ENCODE measurements around the gene TUBGCP5.

Gene TUBGCP5

DNA sequence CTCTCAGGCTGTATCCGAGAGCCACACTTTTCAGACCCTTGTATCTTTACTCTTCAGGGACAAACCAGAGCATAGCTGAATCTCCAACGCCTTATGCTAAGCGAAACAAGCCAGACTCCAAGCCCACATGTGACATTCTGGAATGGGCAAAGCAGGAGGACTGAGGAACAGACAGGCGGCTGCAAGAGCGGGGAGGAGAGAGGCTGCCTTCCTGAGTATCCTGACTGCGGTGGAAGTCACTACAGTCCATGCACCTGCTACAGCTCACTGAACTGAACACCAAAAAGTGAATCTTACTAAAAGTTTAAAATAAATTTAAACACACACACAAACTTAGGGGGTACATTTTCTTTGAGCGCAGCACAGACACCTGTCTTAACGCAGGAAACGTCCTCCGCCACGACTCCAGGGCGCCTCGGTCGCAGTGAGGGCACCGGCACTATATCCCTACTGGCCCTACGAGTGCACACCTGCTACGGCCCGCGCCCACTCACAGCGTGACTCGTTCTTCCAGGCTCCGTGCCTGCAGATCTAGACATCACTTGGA lies 60.6 kb downstream of the TUBGCP5 start:
- no peak for DNase-seq (ENCODE audit: low spot score)

DNA sequence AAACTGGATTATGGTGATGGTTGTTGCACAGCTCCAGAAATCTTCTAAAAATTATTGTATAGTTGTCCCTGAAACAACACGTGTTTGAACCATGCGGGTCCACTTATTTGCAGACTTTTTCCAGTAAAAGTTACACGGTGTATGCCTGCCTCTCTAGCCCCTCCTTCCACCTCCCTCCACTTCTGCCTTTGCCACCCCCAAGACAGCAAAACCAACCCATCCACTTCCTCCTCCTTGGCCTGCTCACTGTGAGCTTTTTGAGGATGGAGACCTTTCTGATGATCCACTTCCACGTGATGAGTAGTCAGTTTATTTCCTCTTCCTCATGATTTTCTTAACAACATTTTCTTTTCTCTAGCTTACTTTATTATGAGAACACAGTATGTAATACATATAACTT lies 64.6 kb downstream of the TUBGCP5 start:
- DNase-seq (ENCODE audit: low spot score) = no peak

DNA sequence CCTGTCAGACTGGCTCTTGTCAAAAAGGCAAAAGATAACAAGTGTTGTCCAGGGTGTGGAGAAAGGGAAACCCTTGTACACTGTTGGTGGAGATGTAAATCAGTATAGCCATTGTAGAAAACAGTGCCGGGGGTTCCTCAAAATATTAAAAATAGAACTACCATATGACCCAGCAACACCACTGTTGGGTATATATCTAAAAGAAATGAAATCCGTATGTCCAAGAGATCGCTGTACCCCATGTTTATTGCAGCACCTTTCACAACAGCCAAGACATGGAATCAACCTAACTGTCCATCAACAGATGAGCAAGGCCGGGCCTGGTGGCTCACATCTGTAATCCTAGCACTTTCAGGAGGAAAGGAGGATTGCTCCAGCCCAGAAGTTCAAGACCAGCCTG lies 65.4 kb downstream of the TUBGCP5 start:
- DNase-seq (ENCODE audit: low spot score) = no peak

DNA sequence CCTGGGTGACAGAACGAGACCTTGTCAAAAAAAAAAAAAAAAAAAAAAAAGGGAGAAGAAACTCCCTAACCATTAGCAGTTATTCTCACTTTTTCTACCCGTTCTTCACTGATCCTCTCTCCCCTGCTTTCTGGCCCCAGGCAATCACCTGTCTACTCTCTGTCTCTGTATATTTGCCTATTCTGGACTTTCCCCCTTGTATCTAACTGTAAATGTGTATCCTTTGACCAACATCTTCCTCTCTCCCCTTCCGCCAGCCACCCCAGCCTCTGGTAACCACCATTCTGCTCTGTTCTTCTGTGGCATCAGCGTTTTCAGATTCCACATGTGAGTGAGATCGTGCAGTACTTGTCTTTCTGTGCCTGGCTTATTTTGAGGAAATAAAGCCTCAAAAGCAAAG lies 66.1 kb downstream of the TUBGCP5 start:
- DNase-seq (ENCODE audit: low spot score) = no peak

DNA sequence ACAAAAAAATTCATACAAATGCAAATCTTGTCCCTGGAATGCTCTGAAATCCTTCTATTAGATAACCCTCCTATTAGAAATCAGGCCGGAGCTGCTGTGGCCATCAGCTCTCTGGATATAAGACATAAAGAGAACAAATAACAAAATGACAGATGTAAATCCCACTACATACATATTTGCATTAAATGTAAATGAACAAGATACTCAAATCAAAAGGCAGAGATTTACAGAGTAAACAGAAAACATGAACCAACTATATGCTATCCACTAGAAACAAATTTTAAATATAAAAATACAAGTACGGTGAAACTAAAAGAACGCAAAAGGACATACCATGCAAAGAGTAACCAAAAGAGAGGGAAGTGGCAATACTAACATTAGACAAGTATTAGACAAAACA lies 69.9 kb downstream of the TUBGCP5 start:
- no peak for DNase-seq (ENCODE audit: low spot score)

DNA sequence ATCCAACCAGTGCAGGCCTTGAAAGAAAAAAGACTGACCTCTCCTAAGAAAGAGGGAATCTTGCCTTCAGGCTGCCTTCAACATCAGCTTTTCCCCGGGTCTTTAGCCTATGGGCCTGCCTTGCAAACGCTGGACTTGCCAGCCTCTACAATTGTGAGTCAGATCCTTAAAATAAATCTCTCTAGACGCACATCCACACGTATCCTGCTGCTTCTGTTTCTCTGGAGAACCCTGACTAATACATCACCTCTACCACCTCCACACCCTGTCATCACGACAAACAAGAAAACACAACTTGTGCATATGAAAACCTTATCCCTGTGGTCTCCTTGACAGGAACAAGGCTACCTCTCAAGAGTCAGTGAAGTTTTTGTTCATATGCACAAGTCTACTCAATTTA lies 71.0 kb downstream of the TUBGCP5 start:
- peak; percentile 75 for DNase-seq (ENCODE audit: low spot score)

DNA sequence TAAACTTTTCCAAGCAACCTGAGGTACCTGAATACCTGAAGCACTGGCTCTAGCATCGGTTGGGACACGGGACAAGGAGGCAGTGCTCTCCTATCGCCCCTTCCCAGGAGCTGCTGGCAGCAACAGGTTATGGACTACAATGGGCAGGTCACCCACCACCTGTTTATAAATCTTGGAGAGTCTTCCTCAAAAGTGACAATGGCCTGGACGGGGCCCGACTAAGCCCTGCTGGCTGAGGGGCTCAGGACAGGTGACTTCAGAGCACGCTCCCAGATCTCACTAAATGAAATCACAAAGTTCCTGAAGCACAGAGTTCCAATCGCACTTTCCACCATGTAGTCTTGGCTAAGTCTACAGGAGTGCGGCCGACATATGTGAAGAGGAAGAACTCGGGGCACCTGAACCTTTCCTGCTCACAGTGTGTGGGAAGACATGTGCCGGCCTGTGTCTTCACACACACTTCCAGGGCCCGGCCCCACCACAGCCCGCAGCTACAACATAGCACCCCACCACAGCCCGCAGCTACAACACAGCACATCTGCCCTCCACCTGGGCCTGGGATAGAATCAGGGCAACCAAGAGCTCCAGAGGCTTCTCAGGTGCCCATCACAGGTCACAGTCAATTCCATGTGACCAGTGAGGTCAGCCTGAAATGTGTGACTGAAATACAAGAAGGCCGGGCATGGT lies 72.1 kb downstream of the TUBGCP5 start:
- no peak for DNase-seq (ENCODE audit: low spot score)

DNA sequence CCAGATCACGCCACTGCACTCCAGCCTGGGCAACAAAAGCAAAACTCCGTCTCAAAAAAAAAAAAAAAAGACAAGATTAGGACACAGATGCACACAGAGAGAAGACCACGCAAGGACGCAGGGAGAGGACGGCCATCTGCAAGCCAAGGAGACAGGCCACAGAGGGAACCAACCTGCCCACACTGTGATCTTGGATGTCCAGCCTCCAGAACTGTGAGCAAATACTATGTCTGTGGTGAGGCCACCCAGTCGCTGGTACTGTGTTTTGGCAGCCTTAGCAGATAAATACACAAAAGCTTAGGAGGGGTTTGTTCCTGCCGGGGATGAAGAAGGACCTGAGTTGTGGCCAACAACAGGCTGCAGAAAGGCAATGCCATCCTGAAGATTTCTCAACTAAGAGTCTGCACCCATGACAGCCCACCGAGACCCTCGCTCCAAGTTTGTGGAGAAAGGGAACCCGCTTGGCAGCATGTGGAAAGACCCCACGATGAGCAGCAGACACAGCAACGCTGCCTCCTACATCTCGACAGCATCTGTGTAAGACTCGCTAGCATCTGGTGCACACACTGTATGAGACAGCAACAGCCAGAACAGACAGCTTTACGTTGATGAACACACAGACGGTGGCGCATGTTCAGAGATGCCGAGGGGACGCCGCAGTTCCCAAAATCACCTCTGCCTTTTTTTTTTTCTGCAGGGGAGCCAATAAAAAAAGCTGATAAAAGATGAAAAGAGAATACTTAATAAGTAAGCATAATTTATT lies 72.9 kb downstream of the TUBGCP5 start:
- DNase-seq (ENCODE audit: low spot score) = no peak

DNA sequence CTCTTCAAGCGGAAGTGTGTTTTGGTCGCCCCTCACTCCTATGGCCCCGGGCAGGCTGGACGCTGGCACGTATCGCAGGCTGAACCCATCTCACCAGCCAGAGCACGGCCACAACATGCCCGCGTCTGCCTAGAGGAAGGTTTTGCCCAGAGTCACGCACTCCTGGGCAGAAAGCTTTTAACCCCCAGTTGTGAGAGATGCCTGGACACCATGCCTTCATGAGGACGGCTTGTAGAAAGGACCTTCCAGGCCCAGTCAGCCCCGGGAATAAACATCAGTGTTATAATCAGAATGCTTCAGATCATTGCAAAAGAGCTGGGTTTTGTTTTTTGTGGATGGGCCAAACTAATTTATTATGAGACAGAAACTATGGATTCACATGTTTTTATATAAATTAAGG lies 75.7 kb downstream of the TUBGCP5 start:
- no peak for DNase-seq (ENCODE audit: low spot score)

DNA sequence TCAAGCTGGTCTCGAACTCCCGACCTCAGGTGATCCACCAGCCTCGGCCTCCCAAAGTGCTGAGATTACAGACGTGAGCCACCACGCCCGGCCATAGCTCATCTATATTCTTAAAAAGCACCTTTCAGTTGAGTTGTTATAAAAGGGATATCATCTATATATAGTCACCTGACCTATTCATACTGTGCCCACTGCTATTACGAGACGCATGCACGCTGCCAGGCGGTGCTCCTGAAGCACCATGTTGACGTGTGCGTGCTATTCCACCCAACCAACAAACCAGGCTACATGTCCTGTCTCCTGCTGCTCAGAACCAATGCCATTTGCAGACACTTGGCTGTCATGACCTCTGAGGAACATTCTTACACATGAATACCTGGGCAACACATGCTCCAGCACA lies 76.8 kb downstream of the TUBGCP5 start:
- DNase-seq (ENCODE audit: low spot score) = no peak

DNA sequence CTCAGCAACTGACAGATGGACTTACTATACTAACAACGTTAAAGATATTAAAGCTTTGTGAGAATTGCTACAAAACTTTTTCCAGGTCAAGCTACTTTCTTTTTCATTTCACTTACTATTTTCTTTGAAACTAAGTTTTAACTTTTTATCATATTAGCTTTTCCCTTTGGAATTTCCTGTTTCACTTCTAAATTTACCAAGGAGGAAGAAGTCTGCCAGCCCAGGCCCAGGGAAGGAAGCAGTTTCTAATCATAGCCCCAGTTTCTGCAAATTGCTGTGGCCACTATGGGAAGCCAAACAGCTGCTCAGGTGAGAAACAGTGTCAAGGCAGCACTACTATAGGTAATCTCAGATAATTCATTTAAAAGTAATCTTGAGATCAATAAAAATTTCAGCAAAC lies 77.6 kb downstream of the TUBGCP5 start:
- no peak for DNase-seq (ENCODE audit: low spot score)

DNA sequence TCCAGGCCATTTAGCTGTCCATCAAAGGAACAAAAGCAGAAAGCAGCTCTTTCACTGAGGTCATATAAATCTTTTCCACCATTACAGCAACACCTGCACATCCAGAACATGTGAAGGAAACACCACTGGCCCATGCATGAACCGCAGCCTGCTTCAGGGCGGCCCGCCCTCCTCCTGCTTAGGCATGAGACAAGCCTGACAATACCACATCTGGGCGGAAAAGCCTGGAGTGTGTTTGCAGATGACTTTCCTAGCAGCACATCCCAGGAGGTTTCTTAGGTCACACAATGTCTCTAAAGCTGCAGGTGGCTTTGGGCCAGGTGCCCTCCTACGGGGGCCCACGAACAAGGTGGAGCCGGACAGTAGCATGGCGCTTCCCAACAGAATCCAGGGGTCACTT lies 78.8 kb downstream of the TUBGCP5 start:
- no peak for DNase-seq (ENCODE audit: low spot score)

DNA sequence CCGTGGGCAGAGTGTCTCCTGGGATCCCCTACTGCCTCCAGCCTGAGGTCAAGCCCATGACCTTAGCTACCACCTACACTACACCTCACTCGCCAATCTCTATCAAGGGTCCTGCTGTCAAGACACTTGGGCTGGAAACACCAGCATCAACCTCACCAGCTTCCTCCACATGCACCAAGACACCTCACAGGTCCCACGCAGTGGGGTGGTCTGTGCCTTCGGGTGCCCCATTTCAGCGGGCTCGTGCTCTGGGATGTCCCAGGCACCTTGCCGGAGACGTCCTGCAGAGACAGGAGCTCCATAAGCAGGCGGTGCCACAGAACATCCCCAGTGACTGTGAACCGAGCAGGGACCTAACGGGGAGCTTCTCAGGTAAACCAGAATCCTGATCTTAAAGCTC lies 79.2 kb downstream of the TUBGCP5 start:
- DNase-seq (ENCODE audit: low spot score) = no peak

DNA sequence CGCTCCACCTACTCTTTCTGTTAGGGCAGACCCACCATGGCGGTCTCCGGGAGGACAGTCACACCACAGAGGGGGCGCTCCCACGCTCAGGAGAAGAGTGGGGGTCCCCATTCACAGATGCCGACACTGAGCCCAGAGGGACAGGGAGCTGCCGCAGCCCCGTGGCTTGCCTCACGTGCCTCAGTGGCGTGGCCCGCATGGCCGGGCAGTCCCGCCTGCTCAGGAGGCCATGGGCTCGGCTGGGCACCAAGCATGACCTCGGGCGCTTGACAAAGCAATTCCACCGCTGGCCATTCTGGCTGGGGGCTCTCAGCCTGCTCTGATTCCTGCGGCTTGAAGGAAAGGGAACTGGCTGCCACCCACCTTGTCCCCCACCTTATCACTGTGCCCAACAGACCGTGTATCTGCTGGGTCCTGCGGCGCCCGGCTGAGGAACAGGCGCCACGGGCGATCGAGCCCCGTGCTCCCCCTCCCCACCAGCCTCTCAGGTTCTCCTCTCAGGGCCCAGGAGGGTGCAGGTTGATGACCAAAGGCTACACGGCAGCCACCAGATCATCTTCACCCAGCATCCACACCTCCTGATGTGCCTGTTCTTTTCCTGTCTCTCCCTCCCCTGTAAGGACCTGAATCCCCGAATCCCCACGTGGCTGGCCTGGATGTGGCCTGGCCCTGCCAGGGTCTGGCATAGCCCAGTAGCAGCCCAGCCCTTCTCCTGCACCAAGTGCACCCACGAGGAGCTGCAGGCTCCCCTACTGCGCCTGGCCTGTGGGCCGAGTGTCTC lies 79.9 kb downstream of the TUBGCP5 start:
- DNase-seq (ENCODE audit: low spot score) = no peak

DNA sequence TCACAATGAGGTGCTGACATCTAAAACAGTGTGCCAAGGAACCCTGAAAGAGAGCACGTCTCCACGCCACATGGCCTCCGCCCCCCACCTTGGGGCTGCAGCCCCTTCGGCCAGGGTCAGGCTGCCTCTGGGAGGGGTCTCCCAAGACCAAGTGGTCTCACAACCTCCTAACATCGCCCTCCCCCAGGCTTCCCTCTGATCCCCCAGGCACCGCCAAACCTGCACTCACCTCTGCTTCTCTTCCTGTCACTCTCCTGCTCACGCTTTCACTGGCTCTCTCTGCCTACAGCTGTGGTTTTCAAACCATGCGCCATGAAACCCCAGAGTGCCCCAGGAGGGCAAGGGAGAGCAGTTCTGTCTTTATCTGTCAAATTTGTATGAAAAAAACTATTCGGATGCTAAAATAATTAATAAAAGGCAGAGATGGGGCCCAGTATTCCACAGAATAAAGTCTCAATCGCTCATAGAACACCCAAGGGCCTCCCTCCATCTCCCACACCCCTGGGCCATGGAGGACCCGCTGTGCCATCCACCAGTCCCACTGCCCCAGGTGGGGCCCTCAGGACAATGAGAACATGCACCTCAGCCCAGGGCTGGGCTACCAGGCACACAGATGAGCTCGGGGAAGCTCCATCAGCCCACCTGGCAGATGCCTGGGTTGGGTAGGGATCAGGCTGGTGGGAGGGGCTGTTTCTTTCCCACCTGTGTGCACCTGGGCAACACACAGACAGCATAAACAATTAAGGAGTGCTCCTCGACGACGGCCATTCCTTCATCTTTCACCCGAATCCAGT lies 80.7 kb downstream of the TUBGCP5 start:
- no peak for DNase-seq (ENCODE audit: low spot score)

DNA sequence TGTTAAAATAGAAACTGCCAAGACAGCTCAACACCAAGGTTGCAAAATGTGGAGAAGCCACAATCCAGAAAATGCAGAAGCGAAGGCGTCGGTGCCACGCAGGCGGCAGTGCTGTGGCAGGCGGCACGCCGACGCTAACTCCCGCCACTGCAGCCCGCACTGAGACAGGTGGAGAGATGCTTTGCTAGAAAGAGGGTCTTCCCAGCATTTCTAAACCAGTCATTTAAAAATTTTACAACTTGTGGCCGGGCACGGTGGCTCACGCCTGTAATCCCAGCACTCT lies 82.5 kb downstream of the TUBGCP5 start:
- no peak for DNase-seq (ENCODE audit: low spot score)

DNA sequence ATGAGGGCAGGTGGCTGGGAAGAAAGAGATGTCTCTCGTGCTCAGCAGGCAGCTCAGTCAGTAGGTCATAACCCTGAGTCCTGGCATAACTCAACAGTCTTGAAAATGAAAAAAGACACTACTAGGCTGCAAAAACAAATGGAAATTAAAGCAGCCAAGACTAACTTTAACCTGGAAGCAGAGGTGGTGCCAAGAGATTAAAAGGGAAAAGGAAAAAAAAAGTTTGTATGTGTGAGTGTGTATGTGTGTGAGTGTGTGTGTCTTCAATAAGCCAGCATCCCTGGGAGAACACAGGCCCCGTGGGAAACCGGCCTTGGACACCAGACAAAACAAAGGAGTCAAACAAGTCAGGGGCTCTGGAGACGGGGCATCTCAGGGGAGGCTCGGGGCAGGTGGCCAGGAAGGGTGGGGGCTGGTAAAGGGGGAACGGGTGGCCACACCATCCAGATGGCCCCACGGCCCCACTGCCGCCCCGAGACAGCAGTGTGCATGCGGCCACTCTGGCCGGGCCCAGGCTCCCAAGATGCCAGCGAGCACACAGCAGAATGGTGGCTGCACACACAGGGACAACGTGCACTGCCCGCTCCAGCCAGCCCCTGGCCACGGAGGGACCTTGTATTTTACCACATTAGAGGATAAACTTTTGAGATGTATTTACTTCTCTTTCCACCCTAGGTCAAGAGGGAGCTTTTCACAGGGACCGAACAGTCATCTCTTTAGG lies 83.0 kb downstream of the TUBGCP5 start:
- no peak for DNase-seq (ENCODE audit: low spot score)

DNA sequence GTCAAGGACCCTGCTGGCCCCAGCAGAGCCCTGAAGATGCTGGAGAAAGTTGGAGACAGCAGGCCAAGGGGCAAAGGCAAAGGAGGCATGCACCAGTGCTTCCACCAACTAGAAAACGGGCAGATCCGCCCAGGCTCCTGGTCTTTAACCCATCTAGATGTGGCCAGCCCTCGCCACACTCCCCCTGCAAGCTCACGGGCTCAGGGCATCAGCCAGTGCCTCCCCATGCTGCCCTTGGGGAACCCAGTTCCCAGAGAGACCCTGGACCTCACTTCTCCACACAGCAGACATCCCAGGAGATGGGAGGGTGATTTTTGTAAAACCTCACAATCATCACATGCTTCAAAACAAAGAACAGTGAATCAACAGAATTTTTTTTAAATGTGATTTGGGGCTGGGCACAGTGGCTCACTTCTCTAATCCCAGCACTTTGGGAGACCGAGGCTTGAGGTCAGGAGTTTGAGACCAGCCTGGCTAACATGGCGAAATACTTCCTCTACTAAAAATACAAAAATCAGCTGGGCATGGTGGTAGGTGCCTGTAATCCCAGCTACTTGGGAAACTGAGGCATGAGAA lies 83.7 kb downstream of the TUBGCP5 start:
- DNase-seq (ENCODE audit: low spot score) = no peak

DNA sequence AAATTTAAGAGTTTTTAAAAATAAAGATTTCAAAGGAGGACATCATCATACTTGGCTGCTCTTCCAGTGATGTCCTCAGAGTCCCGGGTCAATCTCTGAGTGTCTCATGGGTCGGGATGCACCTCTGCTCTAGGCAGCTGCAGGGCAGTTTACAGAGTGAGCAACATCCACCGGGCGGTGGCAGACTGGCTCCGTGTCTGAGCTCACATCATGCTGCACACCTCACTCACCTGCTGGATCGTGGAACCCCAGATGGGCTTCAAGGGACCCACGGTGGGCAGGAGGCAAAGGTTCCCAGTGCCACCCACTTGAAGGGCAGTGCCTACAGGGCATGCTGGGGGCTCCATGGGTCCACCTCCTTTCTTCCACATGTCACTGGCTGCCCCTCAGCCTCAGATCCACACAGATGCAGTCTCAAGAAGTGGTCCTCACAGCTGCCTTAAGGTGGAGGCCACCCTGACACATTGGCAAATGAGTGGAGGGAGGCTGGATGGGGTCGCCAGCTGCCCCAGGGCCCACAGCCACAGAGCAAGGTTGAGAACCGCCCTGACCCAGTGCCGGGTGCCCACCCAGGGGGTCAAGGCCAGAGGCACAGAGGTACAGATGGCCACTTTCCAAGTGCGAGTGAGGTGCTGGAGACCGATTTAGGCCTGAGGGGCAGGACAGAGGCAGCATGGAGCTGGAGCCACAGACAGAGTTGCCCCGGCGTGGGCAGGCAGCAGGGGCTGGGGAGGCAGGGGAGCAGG lies 84.4 kb downstream of the TUBGCP5 start:
- DNase-seq (ENCODE audit: low spot score) = no peak

DNA sequence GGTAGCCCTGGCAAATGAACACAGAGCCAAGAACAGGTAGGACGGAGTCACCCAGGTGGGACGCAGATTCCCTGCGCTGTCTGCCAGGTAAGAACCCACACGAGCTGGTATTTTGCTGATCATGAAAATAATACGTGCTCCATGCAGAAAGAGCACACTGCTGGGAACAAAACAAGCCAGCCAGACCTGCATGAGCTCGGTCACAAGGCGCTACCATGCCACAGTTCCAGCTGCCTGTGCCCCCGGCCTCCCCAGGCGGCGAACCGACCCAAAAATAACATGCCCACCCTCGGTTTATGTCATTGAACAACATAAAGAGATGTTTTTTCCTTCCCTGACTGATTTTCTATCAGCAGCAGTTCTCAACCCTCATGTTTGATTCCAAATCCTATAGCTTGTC lies 85.0 kb downstream of the TUBGCP5 start:
- DNase-seq (ENCODE audit: low spot score) = no peak
